ENCODE results near the gene CAVIN1.

GRCh38 chr17:42411361-42411760, 11.7 kb downstream of the CAVIN1 start:
- no peak for TF ChIP-seq POLR2A (IDR thresholded peaks at IDR 0.05)
- TF ChIP-seq CTCF (IDR thresholded peaks at IDR 0.05), result no peak
